ENCODE data around the gene SNX9. TPM values are rescaled to one million over a fixed set of nuclear protein-coding genes. Genes with fewer than 3 reads are reported as not detected.

Gene SNX9
- total and polyA plus RNA-seq, 2 donors (not counting 1 experiment from before 2014, with no cell fraction given) = 56.8 to 117 TPM

DNA sequence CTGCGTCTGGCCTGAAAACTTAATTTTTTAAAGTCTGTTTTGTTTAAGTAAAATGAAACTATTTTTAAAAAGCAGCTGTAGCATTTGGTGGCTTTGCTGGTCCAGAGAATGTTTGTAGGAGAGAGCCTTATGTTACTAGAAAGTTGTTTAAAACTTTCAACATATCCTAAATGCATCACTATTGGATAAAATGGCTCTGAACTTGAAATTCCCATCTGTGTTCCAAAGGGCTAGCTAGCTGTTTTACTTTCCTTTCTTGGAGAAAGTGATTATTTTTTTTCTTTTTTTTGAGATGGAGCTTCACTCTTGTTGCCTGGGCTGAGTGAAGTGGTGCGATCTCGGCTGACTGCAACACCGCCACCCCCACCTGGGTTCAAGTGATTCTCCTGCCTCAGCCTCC, 161.1 kb downstream of the SNX9 start:
- Histone ChIP-seq H3K9me3 (ENCODE audit: control insufficient read depth, insufficient read depth, low read depth, low read length) (no peaks in the 10 kb centered on the region), H3K79me2 (ENCODE audit: control insufficient read depth, insufficient read depth, low read length) (peaks cover 71% of the 10 kb centered on the region), H3K4me1 (ENCODE audit: control insufficient read depth, extremely low read depth, insufficient read depth, low read length) (peaks cover 16% of the 10 kb centered on the region), H3K9ac (ENCODE audit: insufficient read depth, low read length) (no peak overlapping the region), H3K27me3 (ENCODE audit: control insufficient read depth, insufficient read depth, low read length) (no peaks in the 10 kb centered on the region), H3K36me3 (ENCODE audit: control insufficient read depth, insufficient read depth, low read length) (no peaks in the 10 kb centered on the region), H3K4me3 (replicated peaks in 1 of 4; ENCODE audit: control extremely low read depth in 1 of 4, insufficient read depth in 1 of 4, low read depth in 3 of 4, low read length in 4 of 4) (peak overlapping the region; percentile 26 to 98 (median 92)), H3K4me2 (ENCODE audit: extremely low read depth, insufficient read depth, low read length) (peak overlapping the region; percentile 13), H3K27ac (ENCODE audit: insufficient read depth, low read length) (peak overlapping the region; percentile 31), H2AFZ (ENCODE audit: low read length) (no peak overlapping the region), H4K20me1 (ENCODE audit: control insufficient read depth, extremely low read depth, insufficient read depth, low read length) (no peaks in the 10 kb centered on the region)
- TF ChIP-seq, protein P1, sequence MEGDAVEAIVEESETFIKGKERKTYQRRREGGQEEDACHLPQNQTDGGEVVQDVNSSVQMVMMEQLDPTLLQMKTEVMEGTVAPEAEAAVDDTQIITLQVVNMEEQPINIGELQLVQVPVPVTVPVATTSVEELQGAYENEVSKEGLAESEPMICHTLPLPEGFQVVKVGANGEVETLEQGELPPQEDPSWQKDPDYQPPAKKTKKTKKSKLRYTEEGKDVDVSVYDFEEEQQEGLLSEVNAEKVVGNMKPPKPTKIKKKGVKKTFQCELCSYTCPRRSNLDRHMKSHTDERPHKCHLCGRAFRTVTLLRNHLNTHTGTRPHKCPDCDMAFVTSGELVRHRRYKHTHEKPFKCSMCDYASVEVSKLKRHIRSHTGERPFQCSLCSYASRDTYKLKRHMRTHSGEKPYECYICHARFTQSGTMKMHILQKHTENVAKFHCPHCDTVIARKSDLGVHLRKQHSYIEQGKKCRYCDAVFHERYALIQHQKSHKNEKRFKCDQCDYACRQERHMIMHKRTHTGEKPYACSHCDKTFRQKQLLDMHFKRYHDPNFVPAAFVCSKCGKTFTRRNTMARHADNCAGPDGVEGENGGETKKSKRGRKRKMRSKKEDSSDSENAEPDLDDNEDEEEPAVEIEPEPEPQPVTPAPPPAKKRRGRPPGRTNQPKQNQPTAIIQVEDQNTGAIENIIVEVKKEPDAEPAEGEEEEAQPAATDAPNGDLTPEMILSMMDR (conservative IDR thresholded peaks at IDR 0.05 in 1 of 2, IDR thresholded peaks at IDR 0.05 in 1 of 2; ENCODE audit: low read depth in 1 of 2, low read length in 2 of 2) = no peak
- TF ChIP-seq EZH2 (IDR thresholded peaks at IDR 0.05; ENCODE audit: low read length, missing control alignments) = no peak
- no peak for DNase-seq (ENCODE audit: low read depth in 2 of 2)

- H3K79me2 ChIP-seq (ENCODE audit: control insufficient read depth, insufficient read depth, low read length) = peaks cover 76% of the 10 kb centered on the region
- peaks cover 20% of the 10 kb centered on the region for H3K4me1 ChIP-seq (ENCODE audit: control insufficient read depth, extremely low read depth, insufficient read depth, low read length)
These were observed 161.7 kb downstream of the SNX9 start for GRCh38 chr6:157984686-157985225.

DNA sequence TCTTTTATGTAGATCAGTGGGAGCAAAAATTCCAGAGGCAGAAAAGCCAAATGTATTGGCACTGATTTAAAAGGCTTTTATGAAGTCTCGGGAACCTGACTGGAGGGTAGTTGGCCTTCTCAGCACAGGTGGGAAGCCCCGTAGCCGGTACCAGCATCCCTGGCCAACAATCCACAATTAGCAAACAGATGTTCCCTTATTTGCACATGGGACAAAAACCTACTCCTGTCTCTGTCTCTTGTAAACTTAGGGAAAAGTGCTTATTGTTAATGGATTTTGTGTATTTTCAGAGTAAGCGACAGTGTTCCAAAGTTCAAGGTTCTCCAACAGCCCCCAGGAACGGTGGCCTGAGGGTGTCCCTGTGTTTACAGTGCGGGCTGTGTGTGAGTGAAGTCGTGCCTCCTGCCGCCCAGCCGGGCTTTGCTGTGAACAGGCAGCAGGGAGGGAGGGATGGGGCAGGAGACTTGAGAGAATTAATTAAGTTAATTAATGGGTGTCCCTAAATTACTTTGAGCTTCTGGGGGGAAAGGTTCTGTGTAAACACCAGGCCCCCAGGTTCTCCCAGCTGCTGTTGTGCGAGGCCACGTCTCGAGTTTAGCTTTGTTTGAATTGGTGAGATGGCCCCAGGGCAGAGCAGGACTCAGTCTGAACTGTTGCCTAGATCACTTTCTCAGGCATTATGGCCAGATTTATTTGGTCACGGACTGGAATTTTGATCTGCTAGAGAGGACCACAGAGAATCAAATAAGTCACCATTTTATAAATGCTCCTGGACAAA, 162.5 kb downstream of the SNX9 start:
- H3K27me3 ChIP-seq (ENCODE audit: control insufficient read depth, insufficient read depth, low read length) = no peaks in the 10 kb centered on the region
- H3K4me2 ChIP-seq (ENCODE audit: extremely low read depth, insufficient read depth, low read length) = peak overlapping the region; percentile 13

More at GRCh38 chr6:157984686-157985225, 161.7 kb downstream of the SNX9 start:
- H3K27me3 ChIP-seq (ENCODE audit: control insufficient read depth, insufficient read depth, low read length) = no peaks in the 10 kb centered on the region
- H3K9ac ChIP-seq (ENCODE audit: insufficient read depth, low read length) = no peak overlapping the region
- TF ChIP-seq EZH2 (IDR thresholded peaks at IDR 0.05; ENCODE audit: low read length, missing control alignments) = no peak
- TF ChIP-seq, protein P1 (conservative IDR thresholded peaks at IDR 0.05 in 1 of 2, IDR thresholded peaks at IDR 0.05 in 1 of 2; ENCODE audit: low read depth in 1 of 2, low read length in 2 of 2) = no peak
- H3K9me3 ChIP-seq (ENCODE audit: control insufficient read depth, insufficient read depth, low read depth, low read length) = no peaks in the 10 kb centered on the region
- no peaks in the 10 kb centered on the region for H3K36me3 ChIP-seq (ENCODE audit: control insufficient read depth, insufficient read depth, low read length)
- H2AFZ ChIP-seq (ENCODE audit: low read length) = no peak overlapping the region
- H3K4me2 ChIP-seq (ENCODE audit: extremely low read depth, insufficient read depth, low read length) = peak overlapping the region; percentile 13
- peak overlapping the region in 2 of 4 experiments; percentile 4 to 5 for H3K4me3 ChIP-seq (replicated peaks in 1 of 4; ENCODE audit: control extremely low read depth in 1 of 4, insufficient read depth in 1 of 4, low read depth in 3 of 4, low read length in 4 of 4)
- no peak overlapping the region for H3K27ac ChIP-seq (ENCODE audit: insufficient read depth, low read length)
- no peaks in the 10 kb centered on the region for H4K20me1 ChIP-seq (ENCODE audit: control insufficient read depth, extremely low read depth, insufficient read depth, low read length)
- DNase-seq (ENCODE audit: low read depth in 2 of 2) = peak in 1 of 2 donors; percentile 58

More for the DNA sequence above, 162.5 kb downstream of the SNX9 start:
- no peak overlapping the region for H3K9ac ChIP-seq (ENCODE audit: insufficient read depth, low read length)
- H3K4me3 ChIP-seq (replicated peaks in 1 of 4; ENCODE audit: control extremely low read depth in 1 of 4, insufficient read depth in 1 of 4, low read depth in 3 of 4, low read length in 4 of 4) = peak overlapping the region in 2 of 4 experiments; percentile 5 to 14
- H2AFZ ChIP-seq (ENCODE audit: low read length) = no peak overlapping the region
- no peak for TF ChIP-seq EZH2 (IDR thresholded peaks at IDR 0.05; ENCODE audit: low read length, missing control alignments)
- TF ChIP-seq, protein P1 (conservative IDR thresholded peaks at IDR 0.05 in 1 of 2, IDR thresholded peaks at IDR 0.05 in 1 of 2; ENCODE audit: low read depth in 1 of 2, low read length in 2 of 2) = no peak
- no peak for DNase-seq (ENCODE audit: low read depth in 2 of 2)
- peak overlapping the region; percentile 19 for H3K27ac ChIP-seq (ENCODE audit: insufficient read depth, low read length)
- peaks cover 84% of the 10 kb centered on the region for H3K79me2 ChIP-seq (ENCODE audit: control insufficient read depth, insufficient read depth, low read length)
- H3K36me3 ChIP-seq (ENCODE audit: control insufficient read depth, insufficient read depth, low read length) = no peaks in the 10 kb centered on the region
- no peaks in the 10 kb centered on the region for H4K20me1 ChIP-seq (ENCODE audit: control insufficient read depth, extremely low read depth, insufficient read depth, low read length)
- H3K9me3 ChIP-seq (ENCODE audit: control insufficient read depth, insufficient read depth, low read depth, low read length) = no peaks in the 10 kb centered on the region
- H3K4me1 ChIP-seq (ENCODE audit: control insufficient read depth, extremely low read depth, insufficient read depth, low read length) = peaks cover 23% of the 10 kb centered on the region

All from fibroblast of lung (primary cell).